Measurements from ENCODE around the gene ROR1.

- no peak for TF ChIP-seq ZNF121 (tag by site-specific recombination; IDR thresholded peaks at IDR 0.05)
- no peak for TF ChIP-seq ZNF174 (tag by site-specific recombination; IDR thresholded peaks at IDR 0.05)
- TF ChIP-seq ZNF776 (tag by site-specific recombination; IDR thresholded peaks at IDR 0.05; ENCODE audit: borderline replicate concordance), result no peak
These were observed 146.6 kb downstream of the ROR1 start for GRCh38 chr1:63920154-63921117.

Measured in HEK293 (cell line).